GM12878 (cell line): ENCODE results near the gene SYDE2. TPM values are rescaled to one million over a fixed set of nuclear protein-coding genes. Genes with fewer than 3 reads are reported as not detected.

Experiments used
- BCL11A ChIP-seq: IDR thresholded peaks from 2 replicates; pipeline ENCODE4 v1.6.1; 2011; ENCODE audit warnings: low read depth, low read length
- BHLHE40 ChIP-seq, 2 experiments: fragments of 450-650 bp in 1 of 2; IDR thresholded peaks; 2 replicates each; pipeline ENCODE4 v1.6.1; 2011 to 2017; ENCODE audit warnings: low read depth in 2 of 2, borderline replicate concordance in 1 of 2, improper control_type of control experiment in 1 of 2, low read length in 1 of 2, mild to moderate bottlenecking in 1 of 2
- CREM ChIP-seq: IDR thresholded peaks from 2 replicates; pipeline ENCODE4 v1.6.1; 2014; ENCODE audit warnings: antibody characterized with exemption, low read depth
- ETV6 ChIP-seq, 2 experiments: fragments of 450-650 bp in 1 of 2; IDR thresholded peaks in 1 of 2; conservative IDR thresholded peaks in 1 of 2; 2 replicates each; pipeline ENCODE4 v1.6.1; 2014; ENCODE audit warnings: antibody characterized with exemption in 1 of 2, borderline replicate concordance in 1 of 2, low read depth in 1 of 2, mild to moderate bottlenecking in 1 of 2, moderate library complexity in 1 of 2
- EZH2 ChIP-seq: IDR thresholded peaks from 2 replicates; pipeline ENCODE4 v1.6.1; 2012; ENCODE audit warnings: low read depth, mild to moderate bottlenecking, control low read depth, inconsistent platforms, low read length, borderline replicate concordance; ENCODE audit not compliant: control insufficient read depth
- HDAC2 ChIP-seq: fragments of 200-600 bp; sonication (generic); IDR thresholded peaks from 2 replicates; pipeline ENCODE4 v1.6.1; 2017
- IKZF2 ChIP-seq, 2 experiments: fragments of 450-650 bp; IDR thresholded peaks; 2 replicates each; pipeline ENCODE4 v1.6.1; 2017; ENCODE audit warnings: mild to moderate bottlenecking in 2 of 2, moderate library complexity in 2 of 2
- IRF4 ChIP-seq: IDR thresholded peaks from 2 replicates; pipeline ENCODE4 v1.6.1; 2011; ENCODE audit warnings: low read depth, low read length
- MTA2 ChIP-seq: fragments of 450-650 bp; IDR thresholded peaks from 2 replicates; pipeline ENCODE4 v1.6.1; 2016; ENCODE audit warnings: low read depth, mild to moderate bottlenecking, moderate library complexity
- NFIC ChIP-seq: IDR thresholded peaks from 2 replicates; pipeline ENCODE4 v1.6.1; 2012; ENCODE audit warnings: low read depth, mild to moderate bottlenecking, inconsistent platforms, low read length, moderate library complexity
- RAD21 ChIP-seq: IDR thresholded peaks from 2 replicates; pipeline ENCODE4 v1.6.1; 2011; ENCODE audit warnings: mild to moderate bottlenecking, low read depth, low read length, moderate library complexity; ENCODE audit not compliant: insufficient read depth
- RELA ChIP-seq: fragments of 450-650 bp; IDR thresholded peaks from 2 replicates; pipeline ENCODE4 v1.8.0; 2014; ENCODE audit warnings: borderline replicate concordance; ENCODE audit not compliant: partially characterized antibody
- RUNX3 ChIP-seq: IDR thresholded peaks from 2 replicates; pipeline ENCODE4 v1.6.1; 2012; ENCODE audit warnings: low read length, inconsistent platforms
- USF1 ChIP-seq: IDR thresholded peaks from 2 replicates; pipeline ENCODE4 v1.6.1; 2011; ENCODE audit warnings: borderline replicate concordance, low read depth, mild to moderate bottlenecking, moderate library complexity, mixed read lengths, low read length; ENCODE audit not compliant: insufficient read depth; ENCODE audit errors: extremely low read length
- polyA plus RNA-seq, 11 experiments: library from polyadenylated mRNA; depleted of rRNA in 4 of 11; unstranded in 6 of 11; stranded (reverse) in 5 of 11; fragments of >200 nt; fragmentation: Nextera tagmentation in 4 of 11; fragmentation: Illumina TruSeq in 1 of 11; extraction: Ambion mirVana in 4 of 11; extraction: Trizol in 1 of 11; gene quantifications; 1 replicate in 1 of 11; 2 replicates in 10 of 11; pipeline versions ENCODE4 v1.2.1 to v1.2.3, GENCODE V29; 2011 to 2016; ENCODE audit warnings: inconsistent platforms in 2 of 11, missing spikeins in 2 of 11, low read depth in 1 of 11
- total RNA-seq, 4 experiments: library from RNA; depleted of rRNA in 3 of 4; stranded (reverse); fragments of >200 nt in 3 of 4; fragmentation: Illumina TruSeq in 1 of 4; extraction: Trizol in 1 of 4; gene quantifications; 2 replicates each; pipeline versions ENCODE4 v1.2.1 to v1.2.3, GENCODE V29; 2013 to 2021

SYDE2 gene
- total and polyA plus RNA-seq, 10 of the 15 experiments (the other 5 are each of a cell fraction or from before 2014, with no cell fraction given), result 0.37 to 4.1 (median 1.8) TPM; not detected in 1

- TF ChIP-seq USF1 (no peak), BHLHE40 (IDR thresholded peaks at IDR 0.05; ENCODE audit: borderline replicate concordance in 1 of 2, low read depth in 2 of 2, low read length in 1 of 2) (no peak), RAD21 (0 out of 2 replicates have a peak, but pooled peaks have one; percentile 4), RUNX3 (peak; percentile 74), RELA (no peak), HDAC2 (no peak), MTA2 (peak; percentile 40; the same call in 1 of the 2 replicates), EZH2 (no peak), BCL11A (0 out of 2 replicates have a peak, but pooled peaks have one; percentile 36), ETV6 (conservative IDR thresholded peaks at IDR 0.05 in 1 of 2, IDR thresholded peaks at IDR 0.05 in 1 of 2; ENCODE audit: borderline replicate concordance in 1 of 2, low read depth in 1 of 2) (peak in 1 of 2 experiments; percentile 43; a peak in 1 of 4 replicates), CREM (peak; percentile 32; the same call in 1 of the 2 replicates), IKZF2 (IDR thresholded peaks at IDR 0.05) (peak in 1 of 2 experiments; percentile 20; a peak in 1 of 4 replicates), IRF4 (peak; percentile 66), NFIC (peak; percentile 37)
- TF ChIP-seq, all 136 proteins: peak for 14
Measured at GRCh38 chr1:85148524-85149250, 52.1 kb downstream of the SYDE2 start (continued).
